ENCODE results near the gene NTHL1.

Gene NTHL1

GRCh38 chr16:2086812-2087747 is 39.4 kb upstream of the NTHL1 start:
- TF ChIP-seq EZH2 (IDR thresholded peaks at IDR 0.05) (no peak), POLR2AphosphoS5 (IDR thresholded peaks at IDR 0.05; ENCODE audit: borderline replicate concordance, low read depth, low read length) (no peak), FOXP2 (optimal IDR thresholded peaks at IDR 0.05; ENCODE audit: control extremely low read depth, extremely low read length, insufficient read depth) (no peak)
- Histone ChIP-seq H3K9ac (ENCODE audit: insufficient read length) (no peak overlapping the region), H3K27ac (no peak overlapping the region), H3K4me3 (no peak overlapping the region), H3K36me3 (ENCODE audit: insufficient read depth, low read length) (peaks cover 6% of the 10 kb centered on the region; the same call in 1 of the 2 replicates), H3K9me3 (ENCODE audit: low read depth, low read length) (no peaks in the 10 kb centered on the region)
- no peak for DNase-seq (ENCODE audit: low read depth, low spot score)

GRCh38 chr16:2086106-2086742 is 38.6 kb upstream of the NTHL1 start:
- Histone ChIP-seq H3K9me3 (ENCODE audit: low read depth, low read length) (no peaks in the 10 kb centered on the region), H3K36me3 (ENCODE audit: insufficient read depth, low read length) (peaks cover 6% of the 10 kb centered on the region; the same call in 1 of the 2 replicates), H3K4me3 (no peak overlapping the region), H3K27ac (no peak overlapping the region), H3K9ac (ENCODE audit: insufficient read length) (no peak overlapping the region)
- TF ChIP-seq FOXP2 (optimal IDR thresholded peaks at IDR 0.05; ENCODE audit: control extremely low read depth, extremely low read length, insufficient read depth) (no peak), POLR2AphosphoS5 (IDR thresholded peaks at IDR 0.05; ENCODE audit: borderline replicate concordance, low read depth, low read length) (no peak), EZH2 (IDR thresholded peaks at IDR 0.05) (no peak)
- DNase-seq (ENCODE audit: low read depth, low spot score), result no peak

GRCh38 chr16:2085669-2086068 is 38.0 kb upstream of the NTHL1 start:
- TF ChIP-seq POLR2AphosphoS5 (IDR thresholded peaks at IDR 0.05; ENCODE audit: borderline replicate concordance, low read depth, low read length) (no peak), EZH2 (IDR thresholded peaks at IDR 0.05) (no peak), FOXP2 (optimal IDR thresholded peaks at IDR 0.05; ENCODE audit: control extremely low read depth, extremely low read length, insufficient read depth) (no peak)
- DNase-seq (ENCODE audit: low read depth, low spot score), result no peak
- Histone ChIP-seq H3K9me3 (ENCODE audit: low read depth, low read length) (no peaks in the 10 kb centered on the region), H3K4me3 (no peak overlapping the region), H3K36me3 (ENCODE audit: insufficient read depth, low read length) (peaks cover 6% of the 10 kb centered on the region; the same call in 1 of the 2 replicates), H3K9ac (ENCODE audit: insufficient read length) (no peak overlapping the region), H3K27ac (no peak overlapping the region)

GRCh38 chr16:2084895-2085625 is 37.4 kb upstream of the NTHL1 start:
- Histone ChIP-seq H3K27ac (no peak overlapping the region), H3K9ac (ENCODE audit: insufficient read length) (no peak overlapping the region), H3K36me3 (ENCODE audit: insufficient read depth, low read length) (peaks cover under 1% of the 10 kb centered on the region; the same call in 1 of the 2 replicates), H3K4me3 (no peak overlapping the region), H3K9me3 (ENCODE audit: low read depth, low read length) (no peaks in the 10 kb centered on the region)
- DNase-seq (ENCODE audit: low read depth, low spot score), result no peak
- no peak for TF ChIP-seq POLR2AphosphoS5 (IDR thresholded peaks at IDR 0.05; ENCODE audit: borderline replicate concordance, low read depth, low read length)
- TF ChIP-seq FOXP2 (optimal IDR thresholded peaks at IDR 0.05; ENCODE audit: control extremely low read depth, extremely low read length, insufficient read depth), result no peak
- TF ChIP-seq EZH2 (IDR thresholded peaks at IDR 0.05), result no peak

- Histone ChIP-seq H3K4me3 (no peak overlapping the region), H3K9me3 (ENCODE audit: low read depth, low read length) (no peaks in the 10 kb centered on the region), H3K9ac (ENCODE audit: insufficient read length) (no peak overlapping the region), H3K27ac (no peak overlapping the region), H3K36me3 (ENCODE audit: insufficient read depth, low read length) (no peaks in the 10 kb centered on the region; the same call in 1 of the 2 replicates)
- TF ChIP-seq EZH2 (IDR thresholded peaks at IDR 0.05) (no peak), POLR2AphosphoS5 (IDR thresholded peaks at IDR 0.05; ENCODE audit: borderline replicate concordance, low read depth, low read length) (no peak), FOXP2 (optimal IDR thresholded peaks at IDR 0.05; ENCODE audit: control extremely low read depth, extremely low read length, insufficient read depth) (no peak)
- no peak for DNase-seq (ENCODE audit: low read depth, low spot score)
Measured at GRCh38 chr16:2083876-2084780, 36.5 kb upstream of the NTHL1 start.

- no peak for DNase-seq (ENCODE audit: low read depth, low spot score)
- no peak overlapping the region for H3K9ac ChIP-seq (ENCODE audit: insufficient read length)
- no peak overlapping the region for H3K4me3 ChIP-seq
- no peaks in the 10 kb centered on the region for H3K9me3 ChIP-seq (ENCODE audit: low read depth, low read length)
- TF ChIP-seq FOXP2 (optimal IDR thresholded peaks at IDR 0.05; ENCODE audit: control extremely low read depth, extremely low read length, insufficient read depth) (no peak), POLR2AphosphoS5 (IDR thresholded peaks at IDR 0.05; ENCODE audit: borderline replicate concordance, low read depth, low read length) (no peak), EZH2 (IDR thresholded peaks at IDR 0.05) (no peak)
- H3K36me3 ChIP-seq (ENCODE audit: insufficient read depth, low read length), result no peaks in the 10 kb centered on the region; the same call in 1 of the 2 replicates
- H3K27ac ChIP-seq, result no peak overlapping the region
Measured at GRCh38 chr16:2083409-2083808, 35.8 kb upstream of the NTHL1 start.

GRCh38 chr16:2082983-2083364 is 35.3 kb upstream of the NTHL1 start:
- Histone ChIP-seq H3K36me3 (ENCODE audit: insufficient read depth, low read length) (no peaks in the 10 kb centered on the region; the same call in 1 of the 2 replicates), H3K27ac (no peak overlapping the region), H3K4me3 (no peak overlapping the region), H3K9me3 (ENCODE audit: low read depth, low read length) (no peaks in the 10 kb centered on the region), H3K9ac (ENCODE audit: insufficient read length) (no peak overlapping the region)
- no peak for TF ChIP-seq FOXP2 (optimal IDR thresholded peaks at IDR 0.05; ENCODE audit: control extremely low read depth, extremely low read length, insufficient read depth)
- no peak for TF ChIP-seq EZH2 (IDR thresholded peaks at IDR 0.05)
- TF ChIP-seq POLR2AphosphoS5 (IDR thresholded peaks at IDR 0.05; ENCODE audit: borderline replicate concordance, low read depth, low read length), result no peak
- no peak for DNase-seq (ENCODE audit: low read depth, low spot score)

Measured in SK-N-MC (cell line).